Activated CD4-positive, alpha-beta T cell treated with anti-CD3 and anti-CD28 coated beads, Interleukin-10, Interleukin-2, amounts not matched to agents 100 ng/mL and 50 ng/mL, durations not matched to agents 16 hours and 8 hours (primary cell): Measurements from ENCODE around the gene LINGO1.

Source experiments
- DNase-seq: peaks from one replicate; pipeline ENCODE4 v3.0.0-alpha.2; 2020

LINGO1 gene

GRCh38 chr15:77589839-77590238, 42.9 kb downstream of the LINGO1 start:
- DNase-seq, result no peak

GRCh38 chr15:77588126-77588525, 44.6 kb downstream of the LINGO1 start:
- no peak for DNase-seq

GRCh38 chr15:77584691-77585090, 48.0 kb downstream of the LINGO1 start:
- no peak for DNase-seq

GRCh38 chr15:77584201-77584600, 48.5 kb downstream of the LINGO1 start:
- no peak for DNase-seq

GRCh38 chr15:77582763-77583162, 49.9 kb downstream of the LINGO1 start:
- DNase-seq, result no peak

GRCh38 chr15:77581896-77582569, 50.7 kb downstream of the LINGO1 start:
- no peak for DNase-seq

- DNase-seq, result no peak
Measured at GRCh38 chr15:77580996-77581682, 51.6 kb downstream of the LINGO1 start.

GRCh38 chr15:77579498-77580188, 53.1 kb downstream of the LINGO1 start:
- DNase-seq, result no peak

GRCh38 chr15:77578641-77579372, 53.9 kb downstream of the LINGO1 start:
- DNase-seq, result no peak

GRCh38 chr15:77577366-77577950, 55.3 kb downstream of the LINGO1 start:
- no peak for DNase-seq

- DNase-seq, result no peak
Measured at GRCh38 chr15:77576538-77576937, 56.2 kb downstream of the LINGO1 start.

GRCh38 chr15:77575203-77575934, 57.3 kb downstream of the LINGO1 start:
- no peak for DNase-seq

GRCh38 chr15:77574521-77575202, 58.0 kb downstream of the LINGO1 start:
- no peak for DNase-seq

- no peak for DNase-seq
Measured at GRCh38 chr15:77573802-77574201, 58.9 kb downstream of the LINGO1 start.

GRCh38 chr15:77572186-77572585, 60.5 kb downstream of the LINGO1 start:
- no peak for DNase-seq

GRCh38 chr15:77571741-77572140, 61.0 kb downstream of the LINGO1 start:
- no peak for DNase-seq

- no peak for DNase-seq
Measured at GRCh38 chr15:77571181-77571580, 61.5 kb downstream of the LINGO1 start.

- DNase-seq, result no peak
Measured at GRCh38 chr15:77569729-77570125, 63.0 kb downstream of the LINGO1 start.

- DNase-seq, result no peak
Measured at GRCh38 chr15:77568973-77569728, 63.6 kb downstream of the LINGO1 start.

GRCh38 chr15:77568014-77568972, 64.4 kb downstream of the LINGO1 start:
- no peak for DNase-seq
